T1000 (cell line): ENCODE measurements around the gene NSG1.

Source experiments
- DNase-seq: peaks from one replicate; lab custom pipeline; 2025; ENCODE audit warnings: mixed read lengths; lab: John Stamatoyannopoulos, UW

NSG1 gene

DNA sequence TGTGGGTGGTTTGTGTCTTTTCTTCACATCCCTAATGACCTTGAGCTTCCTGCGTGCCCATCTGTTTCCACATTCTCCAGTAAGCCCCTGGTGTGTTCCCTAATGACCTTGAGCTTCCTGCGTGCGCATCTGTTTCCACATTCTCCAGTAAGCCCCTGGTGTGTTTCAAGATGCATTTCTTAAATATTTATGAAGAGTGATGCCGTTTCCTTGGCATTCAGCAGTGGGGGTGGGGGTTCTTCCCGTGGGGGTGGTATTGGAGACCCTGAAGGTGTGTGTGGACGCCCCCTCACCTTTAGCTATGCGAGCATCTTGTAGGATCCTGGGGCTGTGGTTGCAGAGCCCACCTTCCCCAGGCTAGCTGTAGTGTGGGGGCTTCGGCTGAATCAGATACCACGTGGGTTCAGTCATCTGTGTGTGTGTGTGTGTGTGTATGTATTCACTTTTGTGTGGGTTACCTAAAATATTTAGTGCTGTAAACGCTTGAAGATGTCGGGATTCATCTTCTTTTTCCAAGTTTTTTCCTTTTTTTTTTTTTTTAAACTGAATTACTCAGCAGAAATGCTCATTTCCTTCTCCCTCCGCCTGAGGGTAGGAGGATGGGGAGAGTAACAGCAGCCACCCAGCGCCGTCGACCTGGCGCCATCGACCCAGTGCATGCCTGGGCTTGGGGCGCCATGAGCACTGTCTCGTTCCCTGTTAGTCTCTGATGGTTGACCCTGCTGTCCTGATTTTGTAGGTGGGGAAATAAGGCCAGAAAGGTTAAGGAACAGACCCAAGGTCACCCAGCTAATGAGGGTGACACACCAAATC is 9.9 kb downstream of the NSG1 start:
- DNase-seq, result no peak

DNA sequence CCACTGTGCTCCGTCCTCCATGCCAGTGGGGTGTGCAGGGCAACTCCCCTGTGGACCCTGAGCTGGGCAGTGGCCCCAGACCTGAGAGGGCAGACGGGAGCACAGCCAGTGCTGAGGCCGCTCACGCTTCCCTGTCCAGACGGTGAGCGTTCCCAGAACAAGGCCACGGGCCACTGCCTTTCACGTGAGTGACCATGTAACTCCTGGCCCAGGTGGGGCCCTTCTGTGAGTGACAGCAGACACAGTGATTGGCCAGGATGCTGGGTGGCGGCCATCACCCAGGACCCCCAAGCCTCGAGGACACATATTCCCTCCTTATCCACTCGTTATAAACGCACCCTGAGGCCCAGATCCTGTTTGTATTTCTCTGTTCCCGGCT is 10.5 kb downstream of the NSG1 start:
- no peak for DNase-seq

DNA sequence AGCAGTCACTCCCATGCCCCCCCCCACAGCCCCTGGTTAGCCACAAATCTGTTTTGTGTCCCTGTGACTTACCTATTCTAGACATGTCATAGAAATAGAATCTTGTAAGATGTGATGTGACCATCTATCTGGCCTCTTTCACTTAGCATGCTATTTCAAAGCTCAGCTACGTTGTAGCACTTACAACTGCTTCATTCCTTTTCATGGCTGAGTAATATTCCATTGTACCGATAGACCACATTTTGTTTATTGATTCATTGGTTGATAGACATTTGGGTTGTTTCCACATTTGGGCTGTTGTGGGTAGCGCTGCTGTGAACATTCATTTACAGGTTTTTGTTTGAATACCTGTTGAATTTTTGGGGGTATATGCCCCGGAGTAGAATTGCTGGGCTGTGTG is 11.5 kb downstream of the NSG1 start:
- no peak for DNase-seq

DNA sequence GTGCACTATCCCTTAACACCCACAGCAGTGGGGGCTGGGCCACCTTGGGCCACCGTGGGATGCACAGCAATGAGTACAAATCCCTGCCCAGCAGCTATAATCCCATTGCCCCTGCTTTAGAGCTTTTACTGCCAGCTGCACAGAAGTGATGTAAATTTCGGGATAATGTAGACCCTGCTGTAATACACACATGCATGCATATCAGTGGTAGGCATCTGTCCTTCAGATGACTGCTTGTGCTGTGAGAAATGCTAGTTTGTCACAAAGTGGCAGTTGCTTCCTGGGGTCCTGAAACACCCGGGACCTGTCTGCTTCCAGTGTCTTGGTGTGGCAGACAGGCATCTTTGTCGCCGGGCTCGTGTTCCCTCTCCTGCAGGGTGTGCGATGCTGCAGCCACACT is 14.1 kb downstream of the NSG1 start:
- DNase-seq, result no peak

DNA sequence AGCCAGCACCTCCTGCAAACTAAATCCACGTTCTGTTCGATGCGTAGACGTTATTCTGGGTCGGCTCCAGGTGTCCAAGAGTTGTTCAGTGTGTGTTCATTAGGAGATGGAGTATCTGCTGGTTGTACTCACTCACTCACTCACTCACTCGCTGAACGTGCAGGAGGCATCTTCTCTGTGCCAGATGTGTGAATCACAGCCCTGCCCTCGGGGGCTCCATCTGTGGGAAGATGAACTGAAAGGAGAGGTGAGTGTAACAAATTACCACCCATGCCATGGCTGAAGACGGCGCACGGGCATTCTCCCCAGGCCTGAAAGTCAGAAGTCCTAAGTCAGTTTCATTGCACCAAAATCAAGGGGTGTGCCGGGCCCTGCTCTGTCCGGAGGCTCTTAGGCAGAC is 16.1 kb downstream of the NSG1 start:
- no peak for DNase-seq

DNA sequence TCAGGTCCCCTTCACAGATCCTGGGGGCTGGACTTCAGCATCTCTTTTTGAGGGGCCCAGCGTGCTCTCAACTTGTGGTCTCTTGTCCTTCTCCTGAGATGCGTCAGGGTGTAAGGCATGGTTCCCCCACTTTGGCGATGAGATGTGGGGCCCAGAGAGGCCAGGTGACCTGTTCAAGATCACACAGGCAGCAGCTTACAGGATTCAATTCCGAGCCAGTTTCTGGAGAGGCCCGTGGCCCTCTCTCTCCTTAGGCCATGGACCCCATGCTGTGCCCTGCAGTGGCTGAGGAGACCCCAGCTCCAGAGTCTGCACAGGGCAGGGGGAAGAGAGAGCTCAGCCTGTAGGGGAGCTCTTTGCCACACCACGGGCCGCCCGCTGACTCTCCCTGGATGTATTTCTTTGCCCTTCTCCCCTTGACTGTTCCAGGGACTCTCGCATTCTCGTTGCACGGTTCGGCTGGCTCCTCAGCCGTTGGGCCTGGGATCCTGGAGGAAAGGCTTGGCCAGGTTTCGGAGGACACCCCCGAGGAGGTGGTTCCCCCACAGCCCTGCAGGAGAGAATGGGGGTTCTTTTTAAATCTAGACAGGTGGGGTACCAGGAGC is 18.6 kb downstream of the NSG1 start:
- no peak for DNase-seq

DNA sequence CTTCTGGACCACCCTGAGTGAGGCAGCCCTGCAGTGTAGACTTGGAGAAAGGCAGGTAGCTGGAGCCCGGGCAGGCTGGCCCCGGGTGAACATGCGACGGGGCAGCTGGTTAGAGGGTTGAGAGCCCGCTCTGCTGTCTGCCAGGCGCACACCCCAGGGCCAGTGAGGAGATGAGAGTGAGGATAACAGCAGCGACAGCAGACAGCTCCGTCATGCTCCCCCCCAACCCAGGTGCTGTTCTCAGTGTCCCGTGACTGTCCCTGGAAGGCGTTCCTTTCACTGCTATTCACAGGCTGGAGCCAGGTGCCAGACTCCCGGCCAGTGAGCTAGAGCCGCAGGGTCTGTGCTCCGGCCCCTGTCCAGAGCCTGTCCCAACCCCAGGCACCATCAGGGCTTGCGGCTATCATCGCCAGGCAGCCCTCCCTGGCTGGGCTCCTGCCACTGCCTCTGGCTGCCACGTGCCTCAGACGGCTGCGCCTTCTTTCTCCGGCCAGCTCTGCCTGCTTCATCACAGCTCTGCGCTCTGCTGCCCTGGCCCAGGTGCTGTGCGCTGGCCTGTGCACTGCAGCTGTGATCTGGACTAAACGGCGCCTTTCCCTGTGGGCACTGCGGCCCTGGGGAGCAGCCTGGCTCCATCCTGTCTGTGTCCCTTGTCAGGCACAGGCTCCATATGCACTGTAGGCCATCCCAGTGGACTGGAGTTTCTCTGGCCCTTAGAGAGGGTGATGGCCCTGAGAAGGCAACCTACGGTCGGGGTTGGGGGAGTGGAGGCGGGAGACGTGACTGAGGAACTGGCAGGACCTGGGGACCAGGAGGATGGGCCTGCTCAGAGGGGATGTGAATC is 19.8 kb downstream of the NSG1 start:
- DNase-seq, result no peak

DNA sequence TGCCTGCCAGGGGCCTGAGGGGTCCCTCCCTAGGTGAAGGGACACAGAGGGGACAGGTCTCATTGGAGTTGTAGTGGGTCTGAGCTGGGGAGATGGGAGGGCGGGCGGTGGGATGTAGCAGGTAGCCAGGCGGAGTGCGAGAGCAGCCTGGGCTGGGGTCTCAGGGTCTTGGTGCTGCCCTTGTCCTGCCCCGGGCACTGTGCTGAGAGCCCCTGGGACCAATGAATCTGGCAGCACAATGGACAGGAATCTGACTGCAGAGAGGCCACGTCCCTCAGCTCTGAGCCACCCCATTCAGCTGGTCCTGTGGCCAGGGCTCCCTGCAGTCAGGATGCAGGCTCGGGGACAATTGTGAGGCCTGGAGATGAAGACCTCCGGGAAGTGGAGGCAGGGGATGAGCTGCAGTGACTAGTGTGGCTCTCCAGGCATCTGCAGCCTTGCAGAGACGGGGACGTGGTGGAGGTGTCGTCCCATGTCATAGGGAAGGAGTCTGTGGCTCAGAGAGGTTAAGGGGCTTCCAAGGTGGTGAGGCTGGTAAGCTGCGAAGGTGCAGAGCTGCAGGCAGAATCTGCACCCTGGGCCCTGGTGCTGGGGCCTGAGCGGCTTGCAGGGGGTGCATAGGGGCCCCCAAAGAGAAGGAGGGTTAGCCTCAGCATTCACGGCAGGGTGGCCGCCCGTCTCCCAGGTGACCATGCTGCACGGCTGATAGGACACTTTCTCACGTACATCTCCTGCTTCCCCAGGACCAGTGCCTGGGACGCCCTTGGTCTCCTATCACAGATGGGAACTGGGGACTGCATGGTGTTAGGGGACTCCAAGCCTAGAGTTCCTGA is 20.6 kb downstream of the NSG1 start:
- DNase-seq, result no peak

DNA sequence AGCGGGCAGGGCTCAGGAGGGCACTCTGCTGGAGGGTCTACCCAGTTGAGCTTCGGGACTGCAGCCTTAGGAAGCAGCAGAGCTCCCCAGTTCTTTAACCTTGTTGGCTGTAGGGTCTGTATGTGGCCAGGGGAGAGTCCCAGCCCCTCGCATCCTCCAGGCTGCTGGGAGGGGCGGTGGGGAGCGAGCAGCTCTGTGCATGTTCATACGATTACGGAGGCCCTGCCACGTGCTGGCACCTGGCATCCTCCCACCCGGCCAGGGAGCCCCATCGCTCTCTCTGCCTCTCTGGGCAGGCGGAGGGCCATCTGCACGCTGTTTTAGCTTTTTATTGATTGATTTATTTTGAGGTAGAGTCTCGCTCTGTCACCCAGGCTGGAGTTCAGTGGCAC is 21.2 kb downstream of the NSG1 start:
- DNase-seq, result no peak

DNA sequence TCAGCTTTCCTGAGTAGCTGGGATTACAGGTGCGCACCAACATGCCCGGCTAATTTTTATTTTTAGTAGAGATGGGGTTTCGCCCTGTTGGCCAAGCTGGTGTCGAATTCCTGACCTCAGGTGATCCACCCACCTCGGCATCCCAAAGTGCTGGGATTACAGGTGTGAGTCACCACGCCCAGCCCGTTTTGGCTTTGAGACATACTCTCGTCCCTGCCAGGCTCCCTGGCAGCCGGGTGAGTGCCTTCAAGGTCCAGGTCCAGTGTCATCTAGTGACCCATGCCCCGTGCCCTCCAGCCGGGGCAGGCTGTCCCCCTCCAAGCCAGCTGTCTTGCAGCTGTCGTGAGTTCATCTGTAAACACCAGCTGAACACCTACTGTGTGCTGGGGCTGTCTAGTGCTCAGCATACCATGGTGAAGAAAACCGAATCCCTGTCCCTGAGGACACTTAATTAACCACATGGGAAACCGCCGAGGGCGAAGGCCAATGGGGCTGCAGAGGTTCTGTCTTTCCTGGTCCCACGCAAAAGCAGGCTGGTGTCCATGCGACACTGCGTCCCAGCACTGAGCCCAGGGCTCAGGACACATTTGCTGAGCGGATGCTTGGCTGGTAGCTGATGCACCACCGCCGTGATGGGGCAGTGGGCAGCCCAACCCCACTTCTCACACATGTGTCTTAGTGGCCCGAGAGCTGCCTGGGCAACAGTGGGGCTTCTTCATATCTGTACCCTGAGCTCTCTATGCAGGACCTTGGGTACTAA is 21.9 kb downstream of the NSG1 start:
- no peak for DNase-seq

DNA sequence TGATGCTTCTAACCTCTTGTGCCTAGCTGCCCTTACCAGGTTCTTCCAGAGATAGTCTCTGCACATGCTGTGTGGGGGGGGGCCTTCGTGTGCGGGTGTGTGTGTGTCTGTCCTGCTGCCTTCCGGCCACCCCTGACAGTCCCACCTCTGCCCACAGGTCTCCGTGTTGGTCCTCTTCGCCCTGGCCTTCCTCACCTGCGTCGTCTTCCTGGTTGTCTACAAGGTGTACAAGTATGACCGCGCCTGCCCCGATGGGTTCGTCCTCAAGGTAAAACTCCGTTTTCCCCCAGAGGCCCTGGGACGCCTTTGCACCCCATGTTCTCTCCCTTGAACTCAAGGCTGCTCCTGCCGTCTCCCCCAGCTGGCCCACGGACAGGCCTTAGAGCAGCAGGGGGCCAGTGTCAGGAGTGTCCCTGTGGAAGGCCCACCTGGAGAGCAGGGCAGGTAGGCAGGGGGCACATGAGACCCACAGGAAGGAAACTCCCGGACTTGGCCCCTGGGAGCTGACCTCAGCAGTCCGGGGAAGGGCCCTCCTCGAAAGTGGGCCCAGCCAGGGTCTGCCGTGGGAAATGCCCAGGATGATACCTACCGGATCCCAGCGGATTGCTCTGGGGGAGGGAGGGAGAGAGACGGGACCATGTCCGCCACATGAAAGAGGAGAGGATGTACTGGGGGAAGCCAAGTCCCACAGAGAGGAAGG is 22.7 kb downstream of the NSG1 start:
- DNase-seq, result no peak

DNA sequence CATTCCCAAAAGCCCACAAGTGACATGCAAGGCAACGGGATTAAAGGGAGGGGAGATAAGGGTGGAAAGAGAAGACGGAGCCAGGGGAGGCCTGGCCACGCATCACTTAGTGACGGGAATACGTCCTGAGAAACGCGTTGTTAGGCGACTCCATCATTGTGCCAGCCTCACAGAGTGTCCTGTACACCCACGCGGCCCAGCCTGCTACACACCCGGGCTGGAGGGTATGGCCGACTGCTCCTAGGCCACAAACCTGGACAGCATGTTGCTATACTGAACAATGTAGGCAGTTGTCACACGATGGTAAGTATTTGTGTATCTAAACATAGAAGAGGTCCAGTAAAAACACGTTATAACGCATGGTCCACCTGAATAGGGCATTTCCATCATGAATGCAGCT is 23.4 kb downstream of the NSG1 start:
- no peak for DNase-seq

DNA sequence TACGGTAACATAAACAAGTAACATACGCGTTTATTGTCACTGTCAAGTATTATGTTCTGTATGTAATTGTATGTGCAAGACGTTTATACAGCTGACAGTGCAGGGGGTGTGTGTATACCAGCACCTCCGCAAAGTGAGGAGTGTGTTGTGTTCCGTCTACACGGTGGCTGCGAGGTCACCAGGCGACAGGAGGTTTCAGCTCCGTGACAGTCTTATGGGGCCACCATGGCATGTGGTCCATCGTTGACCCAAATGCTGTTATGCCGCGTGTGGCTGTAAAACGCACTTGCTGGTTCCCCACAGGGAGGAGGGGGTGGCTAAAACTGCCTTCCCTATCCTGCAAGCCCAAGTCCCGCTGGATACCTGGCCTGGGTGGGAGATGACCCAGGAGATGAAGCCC is 25.0 kb downstream of the NSG1 start:
- DNase-seq, result no peak

DNA sequence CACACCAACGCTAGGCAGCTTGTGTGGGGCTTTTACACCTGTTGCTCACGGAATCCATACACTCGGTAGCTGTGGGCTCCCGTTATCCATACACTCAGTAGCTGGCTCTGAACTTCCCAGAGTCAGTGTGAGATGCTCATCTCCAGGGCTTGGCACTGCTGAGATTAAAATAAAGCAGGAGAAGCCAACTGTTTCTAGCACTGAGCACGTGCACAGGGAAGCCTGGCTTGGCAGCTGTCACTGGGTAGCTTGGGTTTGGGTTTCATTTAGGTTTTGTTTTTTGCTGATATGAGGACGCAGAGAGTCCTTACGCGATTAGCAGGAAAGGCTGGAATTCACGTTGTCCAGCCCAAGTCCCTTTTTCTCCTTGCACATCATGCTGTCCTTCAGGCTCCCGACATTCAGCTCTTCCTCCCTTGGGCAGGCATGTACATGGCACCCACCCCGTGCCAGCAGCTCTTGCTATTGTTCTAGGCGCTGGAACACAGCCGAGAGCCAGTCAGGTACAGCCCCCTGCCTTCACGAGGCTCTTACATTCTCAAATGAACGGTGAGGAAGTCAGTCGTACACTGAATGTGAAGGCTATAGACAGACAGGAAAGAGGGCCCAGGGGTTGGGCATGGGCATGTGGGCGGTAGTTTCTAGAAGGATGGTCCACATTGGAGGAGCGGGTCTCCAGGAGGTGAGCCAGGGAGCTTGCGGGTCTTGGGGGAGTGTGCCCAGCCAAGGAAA is 25.9 kb downstream of the NSG1 start:
- no peak for DNase-seq

DNA sequence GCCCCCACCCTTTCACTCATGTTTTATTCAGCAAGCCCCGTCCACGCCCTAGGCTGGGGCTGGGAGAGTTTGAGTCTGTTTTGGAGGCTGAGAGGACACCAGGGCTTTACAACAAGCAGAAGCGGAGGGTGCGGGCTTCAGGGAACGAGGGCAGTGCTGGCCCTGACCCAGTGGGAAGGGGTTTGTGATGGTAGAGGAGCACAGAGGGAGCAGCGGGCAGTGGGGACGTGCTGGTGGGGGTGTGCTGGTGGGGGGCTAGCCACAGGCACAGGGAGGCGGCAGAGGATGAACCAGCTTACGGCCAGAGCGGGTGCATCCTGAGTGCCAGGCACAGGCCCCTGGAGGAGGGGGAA is 26.4 kb downstream of the NSG1 start:
- no peak for DNase-seq

DNA sequence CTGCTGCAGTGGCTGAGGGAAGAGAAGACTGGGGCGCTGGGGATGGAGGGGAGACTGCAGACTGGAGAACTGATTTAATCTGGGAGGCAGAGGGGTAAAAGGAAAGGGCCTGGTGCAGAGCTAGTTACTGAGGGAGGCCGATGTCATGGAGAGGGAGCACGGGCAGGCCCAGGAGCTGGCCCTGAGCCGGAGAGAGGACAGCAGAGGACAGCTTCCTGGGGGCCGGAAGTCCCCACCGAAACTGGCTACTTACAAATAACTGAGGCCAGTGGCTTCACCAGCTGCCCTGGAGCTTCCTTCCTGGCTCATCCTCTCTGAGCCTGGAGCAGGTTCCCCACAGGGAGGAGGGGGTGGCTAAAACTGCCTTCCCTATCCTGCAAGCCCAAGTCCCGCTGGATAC is 26.9 kb downstream of the NSG1 start:
- no peak for DNase-seq

DNA sequence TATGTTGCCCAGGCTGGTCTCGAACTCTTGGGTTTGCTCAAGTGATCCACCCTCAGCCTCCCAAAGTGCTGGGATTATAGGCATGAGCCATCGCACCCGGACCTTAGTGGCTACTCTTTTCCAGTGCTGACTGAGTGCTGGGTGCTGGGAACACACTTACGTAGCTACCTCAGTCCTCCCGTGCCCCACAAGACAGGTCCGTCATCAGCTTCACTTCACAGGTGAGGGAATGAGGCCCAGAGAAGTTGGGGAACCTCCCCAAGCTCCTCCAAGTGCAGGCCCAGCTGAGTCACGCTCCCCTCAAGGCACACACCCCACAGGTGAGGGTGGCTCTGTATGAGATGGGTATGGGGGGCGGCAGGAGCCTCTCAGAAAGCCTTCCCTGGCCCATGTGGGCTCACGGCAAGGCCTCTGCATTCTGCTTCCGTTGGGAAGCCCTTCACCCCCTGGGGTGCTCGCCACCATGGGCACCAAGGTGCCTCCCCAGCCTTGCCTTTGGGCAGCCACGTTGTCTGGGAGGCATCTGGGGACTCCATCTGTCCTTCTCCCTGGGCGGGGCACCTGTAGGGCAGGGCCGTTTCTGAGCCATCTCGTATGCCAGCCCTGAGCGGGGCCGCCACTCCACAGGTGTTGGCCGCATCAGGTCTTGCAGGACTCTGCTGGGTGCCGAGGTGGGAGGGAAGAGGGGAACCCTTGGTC is 28.4 kb downstream of the NSG1 start:
- DNase-seq, result no peak

DNA sequence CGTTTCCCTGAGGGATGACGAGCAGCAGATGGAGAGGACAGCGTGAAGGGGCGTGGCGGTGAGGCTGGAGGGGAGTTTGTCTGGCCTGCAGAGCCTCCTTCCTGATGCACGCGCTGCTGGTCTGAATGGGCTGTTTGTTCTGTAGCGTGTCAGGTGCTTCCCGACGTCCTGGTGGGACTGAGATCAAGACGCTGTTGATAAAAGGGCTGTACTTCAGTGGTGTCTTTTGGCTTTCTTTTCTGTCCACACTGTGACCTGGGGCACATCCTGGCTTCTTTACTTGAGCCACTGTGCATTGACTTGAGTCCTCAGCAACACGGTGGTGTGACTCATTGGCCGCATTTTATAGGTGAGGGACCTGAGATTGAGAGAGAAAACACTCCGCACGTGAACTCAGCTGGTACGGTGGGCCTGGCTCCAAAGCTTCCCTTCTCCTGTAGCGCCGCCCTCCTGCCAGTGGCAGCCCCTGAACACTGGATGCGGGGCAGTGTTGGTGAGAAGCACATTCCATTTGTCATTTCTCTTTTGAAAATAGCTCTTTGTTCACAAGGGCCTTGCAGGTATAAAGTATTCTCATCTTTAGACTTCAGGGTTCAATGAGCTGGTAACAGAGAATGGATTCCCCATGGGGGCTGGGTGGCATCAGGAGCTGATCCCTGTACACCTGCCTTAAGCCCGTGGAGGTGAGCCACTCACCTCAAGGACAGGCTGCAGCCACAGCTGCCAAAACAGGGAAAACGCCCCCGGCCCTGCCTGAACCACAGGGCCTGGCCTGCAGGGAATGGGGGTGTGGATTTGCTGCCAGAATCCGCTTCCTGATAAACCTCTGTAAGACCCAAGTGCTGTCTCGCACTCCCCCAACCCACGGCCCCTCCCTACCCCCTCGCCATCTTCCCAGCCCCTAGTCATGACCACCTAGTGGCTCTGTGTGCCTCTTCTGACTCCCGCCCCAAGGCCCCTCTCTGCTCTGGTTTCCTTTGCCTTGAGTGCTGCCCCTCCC is 29.2 kb downstream of the NSG1 start:
- DNase-seq, result no peak
